ENCODE data around the gene TEX26.

DNA sequence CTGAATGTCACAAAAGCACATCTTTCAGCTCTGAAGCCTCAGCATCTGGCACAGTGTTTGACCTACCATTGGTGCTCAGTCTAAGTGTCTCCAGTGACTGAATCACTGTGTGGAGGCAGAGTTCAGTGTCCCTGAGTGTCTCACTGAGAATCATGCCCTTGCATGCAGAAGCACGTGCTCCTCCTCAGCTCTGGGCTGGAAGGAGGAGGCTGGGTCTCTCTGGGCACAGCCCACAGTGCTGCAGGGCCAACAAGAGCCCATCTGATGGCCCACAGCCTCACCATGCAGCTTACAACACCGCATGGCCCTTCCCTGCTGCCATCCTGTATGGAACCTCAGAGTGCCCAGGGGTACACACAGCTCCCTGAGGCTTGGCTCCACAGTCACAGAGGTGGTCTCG, 86.1 kb downstream of the TEX26 start:
- TF ChIP-seq, protein P1, sequence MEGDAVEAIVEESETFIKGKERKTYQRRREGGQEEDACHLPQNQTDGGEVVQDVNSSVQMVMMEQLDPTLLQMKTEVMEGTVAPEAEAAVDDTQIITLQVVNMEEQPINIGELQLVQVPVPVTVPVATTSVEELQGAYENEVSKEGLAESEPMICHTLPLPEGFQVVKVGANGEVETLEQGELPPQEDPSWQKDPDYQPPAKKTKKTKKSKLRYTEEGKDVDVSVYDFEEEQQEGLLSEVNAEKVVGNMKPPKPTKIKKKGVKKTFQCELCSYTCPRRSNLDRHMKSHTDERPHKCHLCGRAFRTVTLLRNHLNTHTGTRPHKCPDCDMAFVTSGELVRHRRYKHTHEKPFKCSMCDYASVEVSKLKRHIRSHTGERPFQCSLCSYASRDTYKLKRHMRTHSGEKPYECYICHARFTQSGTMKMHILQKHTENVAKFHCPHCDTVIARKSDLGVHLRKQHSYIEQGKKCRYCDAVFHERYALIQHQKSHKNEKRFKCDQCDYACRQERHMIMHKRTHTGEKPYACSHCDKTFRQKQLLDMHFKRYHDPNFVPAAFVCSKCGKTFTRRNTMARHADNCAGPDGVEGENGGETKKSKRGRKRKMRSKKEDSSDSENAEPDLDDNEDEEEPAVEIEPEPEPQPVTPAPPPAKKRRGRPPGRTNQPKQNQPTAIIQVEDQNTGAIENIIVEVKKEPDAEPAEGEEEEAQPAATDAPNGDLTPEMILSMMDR (IDR thresholded peaks at IDR 0.05; ENCODE audit: insufficient read depth, low read length, poor library complexity, severe bottlenecking), result no peak
- TF ChIP-seq EZH2phosphoT487 (conservative IDR thresholded peaks at IDR 0.05; ENCODE audit: low read length), result no peak
